AG04450 (cell line): ENCODE data around the gene TECTB. TPM values are rescaled to one million over a fixed set of nuclear protein-coding genes. Genes with fewer than 3 reads are reported as not detected.

Experiments used
- CTCF ChIA-PET: fragments of 300-600, 350-600 bp; formaldehyde crosslinking; extraction: SDS; loops from one replicate; lab custom pipeline; 2022; ENCODE audit warnings: antibody characterized with exemption, inconsistent platforms; lab: Charles Lee
- POLR2A ChIA-PET: fragments of 350-600 bp; formaldehyde crosslinking; extraction: SDS; loops from one replicate; lab custom pipeline; 2021; ENCODE audit warnings: antibody characterized with exemption, inconsistent platforms; lab: Yijun Ruan, JAX
- DNase-seq: peaks from one replicate; pipeline ENCODE4 v3.0.0-alpha.2; 2011; ENCODE audit warnings: low read depth, low spot score
- H3K27ac ChIP-seq: one replicate; pipeline ENCODE4 v1.5.1; 2012; ENCODE audit warnings: low read depth, low read length, control low read depth
- H3K27me3 ChIP-seq: one replicate; pipeline ENCODE4 v1.6.0; 2012; ENCODE audit warnings: low read length; ENCODE audit not compliant: control insufficient read depth, insufficient read depth
- H3K4me3 ChIP-seq: 2 replicates; pipeline ENCODE4 v1.5.1; 2011; ENCODE audit warnings: mild to moderate bottlenecking, low read depth, low read length, control low read depth
- H3K9me3 ChIP-seq: 2 replicates; pipeline ENCODE4 v1.5.1; 2012; ENCODE audit warnings: low read length; ENCODE audit not compliant: control insufficient read depth, insufficient read depth
- CTCF ChIP-seq: IDR thresholded peaks from 2 replicates; pipeline ENCODE4 v1.5.1; 2011; ENCODE audit warnings: low read depth, low read length, control low read depth, inconsistent platforms
- polyA plus RNA-seq: library from polyadenylated mRNA; depleted of rRNA; stranded (reverse); fragments of >200 nt; gene quantifications from 2 replicates; pipeline ENCODE4 v1.2.3, GENCODE V29; 2011

The TECTB gene
- polyA plus RNA-seq, 1 experiment, result not detected

- ChIA-PET CTCF (interaction anchor here (0.6 to 12.2 kb wide), 28 partner anchors 9 to 192 kb away, joined by 3 to 145 read pairs (median 4); partner anchors contain the start of gene GPAM), POLR2A (interaction anchor here (1.1 kb wide), 1 partner anchor 125 kb away, joined by 4 read pairs; the partner anchor contains the start of gene GPAM)
- Histone ChIP-seq H3K9me3 (no peaks in the 10 kb centered on the region), H3K27me3 (peaks cover 6% of the 10 kb centered on the region), H3K4me3 (no peak overlapping the region), H3K27ac (no peak overlapping the region)
- no peak for DNase-seq
- TF ChIP-seq CTCF, result no peak
These were observed 24.9 kb downstream of the TECTB start for GRCh38 chr10:112308125-112308502.

- Histone ChIP-seq H3K9me3 (no peaks in the 10 kb centered on the region), H3K27ac (no peak overlapping the region), H3K4me3 (no peak overlapping the region), H3K27me3 (peaks cover 9% of the 10 kb centered on the region)
- no peak for TF ChIP-seq CTCF
- ChIA-PET POLR2A (no interaction called here), CTCF (interaction anchor here (12.2 kb wide), 1 partner anchor 173 kb away, joined by 145 read pairs; no protein-coding TSS in a partner anchor)
- DNase-seq, result no peak
These were observed 28.3 kb downstream of the TECTB start for GRCh38 chr10:112311481-112311880.

- POLR2A ChIA-PET, result no interaction called here
- H3K9me3 ChIP-seq, result no peaks in the 10 kb centered on the region
- no peak for DNase-seq
- peaks cover 9% of the 10 kb centered on the region for H3K27me3 ChIP-seq
- CTCF ChIA-PET, result interaction anchor here (0.9 to 12.2 kb wide), 5 partner anchors 20 to 174 kb away, joined by 3 to 145 read pairs (median 11); no protein-coding TSS in a partner anchor
- H3K4me3 ChIP-seq, result no peak overlapping the region
- no peak for TF ChIP-seq CTCF
- no peak overlapping the region for H3K27ac ChIP-seq
These were observed 30.0 kb downstream of the TECTB start for GRCh38 chr10:112313234-112313633.

GRCh38 chr10:112313911-112314310 is 30.7 kb downstream of the TECTB start:
- no peak for TF ChIP-seq CTCF
- Histone ChIP-seq H3K27me3 (peaks cover 9% of the 10 kb centered on the region), H3K9me3 (no peaks in the 10 kb centered on the region), H3K27ac (peak overlapping the region; percentile 21), H3K4me3 (no peak overlapping the region)
- POLR2A ChIA-PET, result no interaction called here
- CTCF ChIA-PET, result interaction anchor here (0.6 to 12.2 kb wide), 15 partner anchors 14 to 1237 kb away, joined by 3 to 145 read pairs (median 5); partner anchors contain the start of genes ADRA2A and GPAM
- DNase-seq, result no peak

- peak; percentile 93 for TF ChIP-seq CTCF
- POLR2A ChIA-PET, result no interaction called here
- Histone ChIP-seq H3K27me3 (peaks cover 9% of the 10 kb centered on the region), H3K4me3 (no peak overlapping the region), H3K9me3 (no peaks in the 10 kb centered on the region), H3K27ac (no peak overlapping the region)
- CTCF ChIA-PET, result interaction anchor here (0.6 to 12.2 kb wide), 17 partner anchors 11 to 199 kb away, joined by 3 to 145 read pairs (median 4); partner anchors contain the start of gene GPAM
- peak; percentile 55 for DNase-seq
These were observed 31.7 kb downstream of the TECTB start for GRCh38 chr10:112314822-112315474.
